ENCODE data around the gene KTN1.

DNA sequence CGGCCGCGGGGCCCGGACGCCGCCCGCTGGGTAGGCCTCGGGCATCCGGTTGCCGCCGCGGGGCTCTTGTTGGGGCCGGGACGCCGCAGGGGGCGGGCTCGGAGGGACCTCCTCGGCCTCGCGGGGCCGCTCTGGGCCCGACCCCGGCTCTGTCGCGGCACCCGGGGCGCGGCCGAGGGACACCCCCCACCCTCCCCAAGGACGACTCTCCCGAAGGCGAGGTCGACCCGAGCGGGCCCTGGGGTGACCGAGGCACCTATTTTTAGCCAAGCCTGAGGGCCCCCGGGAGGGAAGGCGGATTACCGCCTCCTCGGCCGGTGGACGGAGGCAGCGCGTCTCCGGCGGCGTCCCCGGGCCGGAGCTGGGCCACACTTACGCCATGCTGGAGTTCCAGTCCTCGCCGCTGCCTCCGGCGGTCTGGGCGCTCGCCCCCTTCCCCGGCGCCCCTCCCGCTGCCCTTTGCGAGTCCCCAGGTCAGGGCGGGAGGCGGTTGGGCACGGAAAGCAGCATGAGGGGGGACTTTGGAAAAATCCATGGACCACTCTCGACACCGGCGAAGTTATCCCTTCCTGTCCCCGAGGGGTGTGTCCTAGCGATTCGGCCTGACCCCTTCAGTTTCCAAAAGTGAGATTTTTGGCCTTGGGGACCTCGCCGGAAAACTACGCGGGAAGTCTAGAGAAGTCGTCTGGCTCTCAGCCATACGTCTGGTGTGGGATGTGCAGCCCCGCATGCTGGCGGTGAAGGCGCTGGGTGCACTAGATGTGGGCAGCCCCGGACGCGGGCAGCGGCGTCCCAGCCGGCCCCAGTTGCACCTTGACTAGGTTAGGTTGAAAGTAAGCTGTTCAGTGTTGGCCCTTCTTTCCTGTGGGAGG lies 699 bp downstream of the KTN1 start:
- TF ChIP-seq EP300 (IDR thresholded peaks at IDR 0.05) (no peak), POLR2A (IDR thresholded peaks at IDR 0.05) (no peak)
- TF ChIP-seq, protein P1, sequence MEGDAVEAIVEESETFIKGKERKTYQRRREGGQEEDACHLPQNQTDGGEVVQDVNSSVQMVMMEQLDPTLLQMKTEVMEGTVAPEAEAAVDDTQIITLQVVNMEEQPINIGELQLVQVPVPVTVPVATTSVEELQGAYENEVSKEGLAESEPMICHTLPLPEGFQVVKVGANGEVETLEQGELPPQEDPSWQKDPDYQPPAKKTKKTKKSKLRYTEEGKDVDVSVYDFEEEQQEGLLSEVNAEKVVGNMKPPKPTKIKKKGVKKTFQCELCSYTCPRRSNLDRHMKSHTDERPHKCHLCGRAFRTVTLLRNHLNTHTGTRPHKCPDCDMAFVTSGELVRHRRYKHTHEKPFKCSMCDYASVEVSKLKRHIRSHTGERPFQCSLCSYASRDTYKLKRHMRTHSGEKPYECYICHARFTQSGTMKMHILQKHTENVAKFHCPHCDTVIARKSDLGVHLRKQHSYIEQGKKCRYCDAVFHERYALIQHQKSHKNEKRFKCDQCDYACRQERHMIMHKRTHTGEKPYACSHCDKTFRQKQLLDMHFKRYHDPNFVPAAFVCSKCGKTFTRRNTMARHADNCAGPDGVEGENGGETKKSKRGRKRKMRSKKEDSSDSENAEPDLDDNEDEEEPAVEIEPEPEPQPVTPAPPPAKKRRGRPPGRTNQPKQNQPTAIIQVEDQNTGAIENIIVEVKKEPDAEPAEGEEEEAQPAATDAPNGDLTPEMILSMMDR (IDR thresholded peaks at IDR 0.05) = peak in 4 of 6 experiments; percentile 5 to 48 (median 15)
